GM12801 (cell line): ENCODE measurements around the gene C19orf47.

Experiments
- CTCF ChIP-seq: IDR thresholded peaks from one replicate; pipeline ENCODE4 v1.5.1; 2011; ENCODE audit warnings: control low read depth; ENCODE audit not compliant: insufficient read length; ENCODE audit errors: extremely low read depth

Gene C19orf47

GRCh38 chr19:40381321-40381720, 33.1 kb upstream of the C19orf47 start:
- TF ChIP-seq CTCF, result no peak

- TF ChIP-seq CTCF, result no peak
Measured at GRCh38 chr19:40380199-40381037, 32.2 kb upstream of the C19orf47 start.

GRCh38 chr19:40379446-40380198, 31.4 kb upstream of the C19orf47 start:
- no peak for TF ChIP-seq CTCF

GRCh38 chr19:40378509-40378908, 30.3 kb upstream of the C19orf47 start:
- no peak for TF ChIP-seq CTCF

- no peak for TF ChIP-seq CTCF
Measured at GRCh38 chr19:40377876-40378385, 29.7 kb upstream of the C19orf47 start.

GRCh38 chr19:40376286-40376862, 28.2 kb upstream of the C19orf47 start:
- no peak for TF ChIP-seq CTCF

GRCh38 chr19:40374084-40374483, 25.9 kb upstream of the C19orf47 start:
- no peak for TF ChIP-seq CTCF
